NCI-H128 (cell line): ENCODE data around the gene GRM7.
"Not testable (repeated sequence)": the region's sequence is repeated elsewhere in the genome, so short reads cannot be mapped to it uniquely, and the experiment has no call there.

Source experiments
- DNase-seq: peaks from one replicate; lab custom pipeline; 2025; ENCODE audit not compliant: unreplicated experiment; lab: John Stamatoyannopoulos, UW

Gene GRM7

GRCh38 chr3:6860954-6861624 lies at the start of gene GRM7:
Gene GRM7, plus strand, starts transcription at chr3:6861115.
- no peak for DNase-seq

DNA sequence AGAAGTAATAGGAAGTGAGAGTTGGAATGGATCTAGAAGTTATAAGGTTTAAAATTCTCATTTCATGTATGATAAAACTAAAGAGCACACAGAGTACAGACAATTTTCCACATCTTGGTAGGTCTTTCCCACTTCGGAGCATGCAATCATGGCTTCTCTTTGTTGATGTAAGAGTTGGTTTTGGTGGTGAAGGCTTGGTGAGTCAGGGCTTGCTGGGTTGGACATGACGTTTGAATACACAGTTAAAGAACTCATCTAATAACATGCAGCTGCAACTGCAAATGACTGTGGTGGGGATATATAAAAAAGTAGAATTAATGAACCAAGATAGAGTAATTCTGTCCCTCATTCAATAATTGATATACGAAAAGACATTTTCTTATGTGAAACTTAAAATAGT lies 39.5 kb upstream of the GRM7 start:
- no peak for DNase-seq

DNA sequence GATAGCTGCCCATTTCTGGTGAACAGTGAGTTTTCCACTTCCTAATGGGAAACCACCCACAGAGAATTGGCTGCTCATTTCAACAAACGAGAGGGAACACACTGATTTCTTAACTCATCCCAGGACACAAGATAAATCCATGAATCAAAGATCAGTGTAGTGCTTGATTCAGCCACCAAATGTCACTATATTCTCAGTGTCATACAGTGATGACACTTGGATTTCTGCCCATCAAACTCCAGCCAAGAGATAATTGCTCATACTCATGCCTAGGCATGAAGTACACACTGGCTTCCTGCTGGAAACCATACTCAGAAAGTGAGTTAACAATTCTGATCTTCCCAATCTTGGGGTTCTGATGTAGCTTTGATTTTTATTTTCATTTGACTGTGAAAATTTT lies 35.4 kb upstream of the GRM7 start:
- DNase-seq = no peak

- no peak for DNase-seq
Measured at GRCh38 chr3:6827453-6827852, 33.5 kb upstream of the GRM7 start.

GRCh38 chr3:6844723-6845122 lies 16.2 kb upstream of the GRM7 start:
- DNase-seq = no peak

GRCh38 chr3:6854184-6854583 lies 6.7 kb upstream of the GRM7 start:
- DNase-seq = no peak

DNA sequence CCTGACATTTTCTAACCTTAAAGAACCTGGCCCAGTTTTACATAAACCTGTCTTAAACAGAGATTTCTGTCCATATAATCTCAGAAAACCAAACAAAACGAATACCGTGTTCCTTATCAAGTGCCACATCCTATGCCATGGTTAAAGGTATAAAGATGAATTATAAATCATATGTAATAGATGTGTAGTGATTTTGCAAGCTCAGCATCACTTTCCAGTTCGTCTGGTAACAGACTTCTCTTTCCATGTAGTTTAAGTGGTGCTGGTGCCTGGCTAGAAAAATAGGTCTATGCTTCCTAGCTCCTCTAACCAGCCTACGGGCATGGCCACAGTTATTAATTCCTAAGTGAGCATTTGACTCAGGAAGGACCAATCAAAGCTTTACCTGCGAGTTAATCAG lies 3.4 kb upstream of the GRM7 start:
- DNase-seq = no peak

- no peak for DNase-seq
Measured at GRCh38 chr3:6860149-6860953, 564 bp upstream of the GRM7 start.

DNA sequence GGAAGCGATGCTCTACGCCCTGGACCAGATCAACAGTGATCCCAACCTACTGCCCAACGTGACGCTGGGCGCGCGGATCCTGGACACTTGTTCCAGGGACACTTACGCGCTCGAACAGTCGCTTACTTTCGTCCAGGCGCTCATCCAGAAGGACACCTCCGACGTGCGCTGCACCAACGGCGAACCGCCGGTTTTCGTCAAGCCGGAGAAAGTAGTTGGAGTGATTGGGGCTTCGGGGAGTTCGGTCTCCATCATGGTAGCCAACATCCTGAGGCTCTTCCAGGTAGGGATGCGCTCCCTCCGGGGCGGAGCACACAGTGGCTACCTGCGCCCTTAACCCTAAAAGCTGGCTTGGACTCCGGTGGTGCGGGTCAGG lies 698 bp downstream of the GRM7 start:
- DNase-seq = no peak

- DNase-seq = no peak
Measured at GRCh38 chr3:6862041-6862879, 1.3 kb downstream of the GRM7 start.

DNA sequence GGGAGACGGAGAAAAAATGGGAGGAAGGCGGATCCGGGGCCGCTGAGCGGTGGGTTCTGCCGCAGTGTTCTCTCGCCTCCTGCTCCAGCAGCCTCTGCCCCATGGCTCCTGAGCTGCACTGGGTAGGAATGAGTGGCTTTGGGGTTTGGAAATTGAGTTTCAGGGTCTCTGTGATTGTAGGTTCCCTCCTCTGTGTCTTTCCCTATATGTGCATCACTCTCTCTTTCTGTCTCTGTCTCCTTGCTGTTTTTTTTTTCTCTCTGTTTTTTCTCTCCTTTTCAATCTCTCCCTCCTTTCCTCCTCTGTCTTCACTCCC lies 1.9 kb downstream of the GRM7 start:
- no peak for DNase-seq

GRCh38 chr3:6867269-6867668 lies 6.4 kb downstream of the GRM7 start:
- no peak for DNase-seq

- DNase-seq = no peak
Measured at GRCh38 chr3:6878731-6879130, 17.8 kb downstream of the GRM7 start.

DNA sequence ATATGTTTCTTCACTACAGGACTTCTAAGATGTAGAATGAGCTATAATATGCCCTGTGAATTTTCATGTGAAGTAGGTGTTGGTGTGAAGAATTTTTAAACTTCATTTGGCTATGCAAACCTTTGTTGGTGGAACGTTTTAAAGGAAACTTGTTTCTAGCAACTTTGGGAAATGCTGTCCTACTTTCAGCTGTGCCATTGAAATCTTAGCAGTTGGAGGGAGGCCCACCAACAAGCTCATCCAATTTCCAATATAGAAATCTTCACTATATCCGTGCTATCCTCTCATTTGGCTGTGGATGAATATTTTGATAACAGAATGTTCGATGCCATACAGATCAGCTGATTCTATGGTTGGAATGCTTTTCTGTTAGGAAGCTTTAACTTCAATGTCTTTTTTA lies 51.3 kb downstream of the GRM7 start:
- DNase-seq = no peak

- no peak for DNase-seq
Measured at GRCh38 chr3:6915898-6916297, 55.0 kb downstream of the GRM7 start.

GRCh38 chr3:6921066-6921465 lies 60.2 kb downstream of the GRM7 start:
- peak; percentile 23 for DNase-seq

- no peak for DNase-seq
Measured at GRCh38 chr3:6921876-6922275, 61.0 kb downstream of the GRM7 start.

DNA sequence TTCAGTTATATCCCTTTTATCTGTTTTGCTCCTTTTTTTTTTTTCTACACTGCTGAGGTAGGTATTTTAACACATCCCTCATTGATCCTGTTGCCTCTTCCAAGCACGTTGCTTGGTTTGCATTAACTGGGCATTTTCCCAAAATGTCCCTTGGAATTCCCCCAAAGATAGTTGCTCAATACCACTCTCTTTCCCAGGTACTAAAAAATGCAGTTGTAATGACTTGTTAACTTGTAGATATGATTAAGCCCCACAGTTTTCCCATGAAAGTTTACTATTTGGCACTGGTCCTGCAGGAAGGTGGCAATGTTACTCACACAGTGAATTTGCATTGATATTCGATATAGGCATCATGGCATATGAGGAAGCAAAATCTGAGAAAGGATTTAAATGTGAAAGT lies 67.1 kb downstream of the GRM7 start:
- no peak for DNase-seq

GRCh38 chr3:6929918-6930317 lies 69.0 kb downstream of the GRM7 start:
- DNase-seq = no peak

- not testable (repeated sequence) for DNase-seq
Measured at GRCh38 chr3:6935418-6935817, 74.5 kb downstream of the GRM7 start.

DNA sequence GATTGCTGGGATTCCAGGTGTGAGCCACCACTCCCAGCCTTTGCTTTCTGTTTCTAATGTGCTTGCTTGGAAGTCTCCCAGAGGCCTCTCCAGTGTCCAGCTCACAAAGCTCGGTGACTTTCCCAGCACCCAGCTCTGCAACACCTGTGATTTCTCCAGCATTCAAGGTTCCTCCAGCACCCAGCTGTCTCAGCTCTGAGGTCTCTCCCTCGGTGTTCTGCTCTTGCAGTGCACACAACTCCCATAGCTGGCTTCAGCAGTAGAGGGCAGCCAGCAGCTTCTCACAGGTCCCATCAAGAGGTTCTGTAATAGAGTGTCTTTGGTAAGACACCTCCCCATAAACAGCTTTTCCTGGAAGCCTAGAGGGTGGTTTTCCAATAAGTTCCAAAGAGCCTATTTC lies 75.1 kb downstream of the GRM7 start:
- no peak for DNase-seq

DNA sequence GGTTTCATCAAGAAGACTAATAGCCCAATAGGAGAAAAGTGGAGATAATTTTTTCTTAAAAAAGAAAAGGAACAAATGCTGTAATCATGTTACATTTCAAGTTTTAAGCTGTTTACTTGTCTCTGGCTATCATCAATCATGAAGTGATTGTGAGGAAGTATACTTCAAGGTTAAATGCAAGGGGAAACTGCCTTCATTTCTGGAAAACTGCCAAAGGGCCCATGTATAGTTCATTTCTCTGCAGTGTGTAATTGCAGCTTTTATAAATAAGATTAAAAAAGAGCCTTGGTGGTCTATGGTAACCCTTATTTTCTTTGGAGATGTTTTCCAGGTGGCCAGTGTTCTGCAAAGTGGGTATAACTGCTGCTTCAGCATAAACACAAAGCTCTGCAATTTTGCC lies 101.9 kb downstream of the GRM7 start:
- DNase-seq = no peak
